Measurements from ENCODE around the gene PTBP1.

DNA sequence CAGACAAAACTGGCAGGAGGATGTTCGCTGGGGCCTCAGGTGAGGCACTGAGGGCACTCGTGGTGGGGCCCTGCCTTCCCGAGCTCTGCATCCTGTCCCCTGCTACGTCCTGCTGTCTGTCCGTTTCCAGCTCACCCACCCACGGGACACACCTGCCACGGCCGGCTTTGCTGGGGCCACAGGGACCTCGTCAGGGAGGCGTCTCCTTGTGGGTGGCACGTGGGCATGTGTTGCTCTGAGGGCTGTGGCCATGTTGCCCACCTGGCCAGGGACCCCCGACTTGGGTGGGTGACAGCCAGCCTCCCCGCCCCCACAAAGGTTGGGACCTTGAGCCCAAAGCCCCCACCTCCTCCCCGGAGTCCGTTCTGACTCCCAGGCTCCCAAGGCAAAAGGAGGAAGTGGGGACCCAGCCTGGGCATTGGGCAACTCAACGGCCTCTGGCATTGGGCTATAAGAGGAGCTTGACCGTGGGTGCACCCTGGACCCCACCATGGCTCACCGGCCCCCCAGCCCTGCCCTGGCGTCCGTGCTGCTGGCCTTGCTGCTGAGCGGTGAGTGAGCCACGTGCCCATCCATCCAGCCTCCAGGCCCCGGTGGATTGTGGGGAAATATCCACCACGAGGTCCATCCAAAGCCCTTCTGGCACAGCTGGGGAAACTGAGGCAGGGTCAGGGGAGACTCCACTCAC, 43.4 kb downstream of the PTBP1 start, which contains the start of gene PRTN3:
- TF ChIP-seq, protein P1, sequence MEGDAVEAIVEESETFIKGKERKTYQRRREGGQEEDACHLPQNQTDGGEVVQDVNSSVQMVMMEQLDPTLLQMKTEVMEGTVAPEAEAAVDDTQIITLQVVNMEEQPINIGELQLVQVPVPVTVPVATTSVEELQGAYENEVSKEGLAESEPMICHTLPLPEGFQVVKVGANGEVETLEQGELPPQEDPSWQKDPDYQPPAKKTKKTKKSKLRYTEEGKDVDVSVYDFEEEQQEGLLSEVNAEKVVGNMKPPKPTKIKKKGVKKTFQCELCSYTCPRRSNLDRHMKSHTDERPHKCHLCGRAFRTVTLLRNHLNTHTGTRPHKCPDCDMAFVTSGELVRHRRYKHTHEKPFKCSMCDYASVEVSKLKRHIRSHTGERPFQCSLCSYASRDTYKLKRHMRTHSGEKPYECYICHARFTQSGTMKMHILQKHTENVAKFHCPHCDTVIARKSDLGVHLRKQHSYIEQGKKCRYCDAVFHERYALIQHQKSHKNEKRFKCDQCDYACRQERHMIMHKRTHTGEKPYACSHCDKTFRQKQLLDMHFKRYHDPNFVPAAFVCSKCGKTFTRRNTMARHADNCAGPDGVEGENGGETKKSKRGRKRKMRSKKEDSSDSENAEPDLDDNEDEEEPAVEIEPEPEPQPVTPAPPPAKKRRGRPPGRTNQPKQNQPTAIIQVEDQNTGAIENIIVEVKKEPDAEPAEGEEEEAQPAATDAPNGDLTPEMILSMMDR (conservative IDR thresholded peaks at IDR 0.05; ENCODE audit: low read length) = no peak
- TF ChIP-seq EZH2phosphoT487 (IDR thresholded peaks at IDR 0.05; ENCODE audit: borderline replicate concordance, low read depth, low read length) = no peak

Data from OCI-LY7 (cell line).